Aorta (tissue), 5 donors: ENCODE measurements around the gene CASP12. TPM values are rescaled to one million over a fixed set of nuclear protein-coding genes. Genes with fewer than 3 reads are reported as not detected.

Source experiments
- ATAC-seq: fragments of 200-7000 bp; cut with Tn5 transposase; one replicate; pipeline ENCODE4 v1.9.1; 2022; ENCODE audit warnings: moderate library complexity; ENCODE audit not compliant: low FRiP score
- DNase-seq, 2 donors: peaks; one replicate each; pipeline ENCODE4 v3.0.0-alpha.2; 2020
- H3K27ac ChIP-seq, 2 donors: one replicate each; pipeline ENCODE4 v1.5.1; 2013; ENCODE audit warnings: low read length in 2 of 2, mild to moderate bottlenecking in 2 of 2, moderate library complexity in 2 of 2, control low read depth in 1 of 2, inconsistent platforms in 1 of 2, low read depth in 1 of 2
- H3K27me3 ChIP-seq, 2 donors: one replicate each; pipeline ENCODE4 v1.6.1; 2013; ENCODE audit warnings: control low read depth in 1 of 2, low read length in 1 of 2, mild to moderate bottlenecking in 1 of 2, moderate library complexity in 1 of 2; ENCODE audit not compliant: insufficient read depth in 2 of 2, control insufficient read depth in 1 of 2
- H3K36me3 ChIP-seq, 2 donors: one replicate each; pipeline ENCODE4 v1.6.1; 2013; ENCODE audit warnings: control low read depth in 1 of 2, low read length in 1 of 2, mild to moderate bottlenecking in 1 of 2; ENCODE audit not compliant: insufficient read depth in 2 of 2, control insufficient read depth in 1 of 2
- H3K4me1 ChIP-seq, 2 donors: one replicate each; pipeline ENCODE4 v1.6.1; 2013; ENCODE audit warnings: low read length in 2 of 2, control low read depth in 1 of 2, mild to moderate bottlenecking in 1 of 2, moderate library complexity in 1 of 2; ENCODE audit not compliant: insufficient read depth in 2 of 2, control insufficient read depth in 1 of 2
- H3K4me3 ChIP-seq, 2 donors: one replicate each; pipeline ENCODE4 v1.5.1; 2013; ENCODE audit warnings: low read length in 2 of 2, control low read depth in 1 of 2, mild to moderate bottlenecking in 1 of 2
- H3K9me3 ChIP-seq: one replicate; pipeline ENCODE4 v1.6.1; 2013; ENCODE audit warnings: mild to moderate bottlenecking, low read length; ENCODE audit not compliant: control insufficient read depth
- WGBS, 2 donors: extraction: QIAGEN DNeasy Blood & Tissue Kit; methylation state at CpG; one replicate each; pipeline ENCODE4 v1.1.7; 2013; 5-methylcytosine and 5-hydroxymethylcytosine counted together
- intact Hi-C, 2 donors: fragments of 100-400 bp; cut with DNase I; formaldehyde crosslinking; loops; one replicate each; pipeline versions ENCODE4 v1.14.2 to v1.15.0; 2022
- polyA plus RNA-seq, 2 donors: library from polyadenylated mRNA; stranded (reverse); fragments of 200-250 nt; gene quantifications; one replicate each; pipeline ENCODE4 v1.2.3, GENCODE V29; 2013
- total RNA-seq, 2 donors: library from RNA; stranded (reverse); fragmentation: NEBNext Ultra II Directional; extraction: Animal tissue kit (Norgen Biotek cat#: 25700); gene quantifications; one replicate each; pipeline ENCODE4 v1.2.1, GENCODE V29; 2021
- donor health status: healthy with polysubstance abuse.
- donor health status: Bipolar disorder and iron deficiency.
- donor health status: DM: no; HTN: no; CAD: no.
- donor health status: DM: no; HTN: no; CAD: no.
- donor health status: DM: yes; HTN: yes; CAD: no.

CASP12 gene
- total and polyA plus RNA-seq, 4 donors = 2.4 to 5.0 (median 3.8) TPM

DNA sequence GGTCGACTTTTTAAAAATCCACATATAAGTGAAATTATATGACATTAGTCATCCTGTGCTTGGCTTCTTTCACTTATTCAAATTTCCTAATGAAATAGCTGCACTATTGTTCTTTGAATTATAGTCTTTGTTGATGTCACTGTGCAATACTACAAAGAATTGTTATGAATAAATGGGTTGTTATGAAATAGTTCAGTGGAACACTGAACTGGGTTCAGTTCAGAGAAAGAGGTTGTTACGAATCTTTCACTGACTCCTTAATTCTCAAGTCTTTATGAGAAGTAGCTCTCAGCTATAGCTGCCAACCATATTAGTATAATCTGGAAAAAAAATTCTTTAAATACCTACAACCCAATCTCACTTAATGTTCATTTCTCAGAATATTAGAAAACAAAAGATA is 42.3 kb downstream of the CASP12 start:
- no peaks in the 10 kb centered on the region for H3K36me3 ChIP-seq
- intact Hi-C loops = no loop called here
- H3K27ac ChIP-seq = no peak overlapping the region
- no peaks in the 10 kb centered on the region for H3K4me1 ChIP-seq
- ATAC-seq = no peak
- no peaks in the 10 kb centered on the region for H3K9me3 ChIP-seq
- H3K27me3 ChIP-seq = no peaks in the 10 kb centered on the region
- DNase-seq = no peak
- no peak overlapping the region for H3K4me3 ChIP-seq
- WGBS, 2 donors = 81 to 83% methylated on average over 2 of the region's 2 CpGs

GRCh38 chr11:104853276-104853675 is 45.0 kb downstream of the CASP12 start:
- no peak for DNase-seq
- H3K4me3 ChIP-seq = no peak overlapping the region
- 94 to 98% methylated on average over 3 of the region's 3 CpGs for WGBS, 2 donors
- H3K36me3 ChIP-seq = no peaks in the 10 kb centered on the region
- H3K9me3 ChIP-seq = no peaks in the 10 kb centered on the region
- H3K27me3 ChIP-seq = no peaks in the 10 kb centered on the region
- H3K27ac ChIP-seq = no peak overlapping the region
- no peaks in the 10 kb centered on the region for H3K4me1 ChIP-seq
- no peak for ATAC-seq
- intact Hi-C loops = no loop called here

DNA sequence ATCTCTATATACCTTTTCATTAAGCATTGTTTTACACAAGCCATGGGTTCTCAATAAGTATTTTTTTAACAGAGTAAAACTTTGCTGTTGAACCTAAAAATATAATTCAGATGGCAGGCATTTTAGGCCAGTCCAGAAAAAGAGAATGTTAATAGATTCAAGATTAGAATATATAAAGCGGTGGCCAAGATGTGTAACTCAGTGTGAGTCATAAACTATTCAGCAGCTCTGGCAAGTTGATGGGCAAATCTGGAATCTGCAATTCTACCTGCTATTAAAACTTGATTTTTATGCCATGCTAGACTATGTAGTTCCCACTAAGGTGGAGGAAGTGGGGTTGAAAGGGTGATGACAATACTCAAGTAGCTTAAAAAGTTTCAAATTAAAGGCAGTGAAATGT is 45.4 kb downstream of the CASP12 start:
- Histone ChIP-seq H3K27me3 (no peaks in the 10 kb centered on the region), H3K4me3 (no peak overlapping the region), H3K36me3 (no peaks in the 10 kb centered on the region), H3K4me1 (no peaks in the 10 kb centered on the region), H3K27ac (no peak overlapping the region), H3K9me3 (no peaks in the 10 kb centered on the region)
- intact Hi-C loops = no loop called here
- DNase-seq = no peak
- WGBS, 2 donors = 53 to 59% methylated on average over 1 of the region's 1 CpG
- no peak for ATAC-seq

- H3K27me3 ChIP-seq = no peaks in the 10 kb centered on the region
- intact Hi-C loops = no loop called here
- no peaks in the 10 kb centered on the region for H3K36me3 ChIP-seq
- H3K4me1 ChIP-seq = no peaks in the 10 kb centered on the region
- H3K27ac ChIP-seq = no peak overlapping the region
- DNase-seq (no peak), ATAC-seq (no peak)
- no peak overlapping the region for H3K4me3 ChIP-seq
- no peaks in the 10 kb centered on the region for H3K9me3 ChIP-seq
- 95 to 96% methylated on average over 3 of the region's 3 CpGs for WGBS, 2 donors
Measured at GRCh38 chr11:104846216-104846615, 52.0 kb downstream of the CASP12 start.

DNA sequence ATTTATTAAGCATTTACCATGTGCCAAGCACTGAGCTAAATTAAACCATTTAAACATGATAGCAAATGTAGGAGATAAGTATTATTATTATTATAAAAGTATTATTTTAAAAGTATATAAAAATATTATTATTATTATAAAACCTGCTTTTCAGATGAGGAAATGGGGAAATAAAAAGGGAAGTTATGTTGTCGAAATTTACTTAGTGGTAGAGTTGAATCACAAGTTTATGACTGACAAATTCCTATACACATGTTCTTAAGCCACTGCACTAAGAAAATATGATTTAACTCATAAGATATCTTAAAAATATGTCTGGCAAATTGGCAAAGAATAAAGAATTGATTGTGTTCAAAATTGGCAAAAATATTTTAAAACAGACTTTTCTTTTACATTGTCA is 53.8 kb downstream of the CASP12 start:
- Histone ChIP-seq H3K36me3 (no peaks in the 10 kb centered on the region), H3K27me3 (no peaks in the 10 kb centered on the region), H3K4me1 (no peaks in the 10 kb centered on the region), H3K27ac (no peak overlapping the region), H3K4me3 (no peak overlapping the region), H3K9me3 (no peaks in the 10 kb centered on the region)
- intact Hi-C loops = no loop called here
- DNase-seq (no peak), ATAC-seq (no peak)
- WGBS, 2 donors = 26 to 70% methylated on average over 1 of the region's 1 CpG

DNA sequence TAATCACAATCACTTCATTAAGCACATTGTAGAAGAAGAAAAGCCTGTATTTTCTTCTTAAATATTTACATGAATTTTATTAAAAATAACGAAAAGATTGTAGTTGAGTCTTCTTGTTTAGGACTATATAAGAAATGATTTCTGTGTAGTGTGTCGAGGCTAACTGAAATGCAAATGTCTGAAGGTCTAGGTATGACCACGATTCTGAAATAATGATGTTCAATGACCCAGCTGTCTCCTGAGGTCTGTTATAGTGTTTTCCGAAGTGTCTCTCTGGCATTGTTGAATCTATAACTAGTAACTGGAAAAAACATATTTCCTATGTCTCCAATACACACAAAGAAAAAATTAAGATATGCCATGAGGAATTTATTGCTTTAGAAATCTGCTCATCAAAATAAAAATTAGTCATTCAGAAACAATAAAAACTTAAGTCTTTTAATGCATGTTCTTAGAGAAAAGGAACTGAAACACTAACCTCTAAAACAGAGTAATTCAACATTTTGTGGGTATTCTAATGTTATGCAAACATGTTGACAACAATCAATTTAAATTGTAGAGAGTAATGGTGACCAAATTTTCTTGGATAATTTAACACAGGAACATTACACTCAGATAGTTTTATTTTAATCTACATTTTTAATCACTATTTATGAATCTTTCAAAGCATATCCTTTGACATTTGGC is 55.0 kb downstream of the CASP12 start:
- Histone ChIP-seq H3K27me3 (no peaks in the 10 kb centered on the region), H3K4me1 (no peaks in the 10 kb centered on the region), H3K27ac (no peak overlapping the region), H3K4me3 (no peak overlapping the region), H3K9me3 (peaks cover 3% of the 10 kb centered on the region), H3K36me3 (no peaks in the 10 kb centered on the region)
- WGBS, 2 donors = 91% methylated on average over 4 of the region's 4 CpGs
- intact Hi-C loops = no loop called here
- DNase-seq = no peak
- ATAC-seq = no peak

DNA sequence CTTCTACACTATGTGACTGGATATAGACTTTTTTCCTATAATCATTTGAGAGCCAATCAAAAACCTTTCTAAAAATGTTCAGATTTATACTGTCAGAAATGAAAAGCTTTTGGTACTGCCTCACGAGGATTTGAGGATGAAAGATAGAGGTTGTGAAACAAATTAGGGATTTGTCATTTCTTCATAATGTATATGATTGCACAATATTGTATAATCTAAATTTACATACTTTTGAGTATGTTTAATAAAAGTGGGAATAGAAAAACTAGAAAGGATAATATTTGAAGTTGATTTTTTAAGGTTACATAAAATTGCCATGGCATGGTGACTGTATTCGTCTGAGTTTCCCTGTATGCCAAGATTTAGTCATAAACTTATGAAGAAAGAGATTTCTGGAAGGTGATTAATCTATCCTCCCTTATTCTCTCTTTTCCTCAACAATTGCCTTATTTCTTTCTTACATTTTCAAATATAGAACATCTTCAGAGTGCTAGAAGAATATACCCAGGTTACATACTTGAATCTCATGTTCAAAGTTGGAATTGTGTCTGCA is 56.2 kb downstream of the CASP12 start:
- Histone ChIP-seq H3K27ac (no peak overlapping the region), H3K4me3 (no peak overlapping the region), H3K9me3 (peaks cover 3% of the 10 kb centered on the region), H3K27me3 (no peaks in the 10 kb centered on the region), H3K4me1 (no peaks in the 10 kb centered on the region), H3K36me3 (no peaks in the 10 kb centered on the region)
- WGBS, 2 donors = 58 to 67% methylated on average over 2 of the region's 2 CpGs
- intact Hi-C loops = no loop called here
- ATAC-seq = no peak
- no peak for DNase-seq

GRCh38 chr11:104841185-104841584 is 57.1 kb downstream of the CASP12 start:
- H3K27me3 ChIP-seq = no peaks in the 10 kb centered on the region
- H3K4me1 ChIP-seq = no peaks in the 10 kb centered on the region
- no peak for DNase-seq
- no peaks in the 10 kb centered on the region for H3K36me3 ChIP-seq
- no peak for ATAC-seq
- peaks cover 3% of the 10 kb centered on the region for H3K9me3 ChIP-seq
- intact Hi-C loops = no loop called here
- no peak overlapping the region for H3K4me3 ChIP-seq
- 50 to 67% methylated on average over 1 of the region's 1 CpG for WGBS, 2 donors
- H3K27ac ChIP-seq = no peak overlapping the region

GRCh38 chr11:104837969-104838639 is 60.2 kb downstream of the CASP12 start:
- 92 to 96% methylated on average over 5 of the region's 5 CpGs for WGBS, 2 donors

More at GRCh38 chr11:104837969-104838639, 60.2 kb downstream of the CASP12 start:
- intact Hi-C loops = no loop called here
- no peaks in the 10 kb centered on the region for H3K27me3 ChIP-seq
- H3K4me1 ChIP-seq = no peaks in the 10 kb centered on the region
- no peak overlapping the region for H3K4me3 ChIP-seq
- no peaks in the 10 kb centered on the region for H3K36me3 ChIP-seq
- no peak for ATAC-seq
- no peak overlapping the region for H3K27ac ChIP-seq
- DNase-seq = no peak
- H3K9me3 ChIP-seq = peaks cover 3% of the 10 kb centered on the region
